GM19324 (cell line): ENCODE data around the gene SYTL2.
"Not testable (repeated sequence)": the region's sequence is repeated elsewhere in the genome, so short reads cannot be mapped to it uniquely, and the experiment has no call there.

Experiments used
- ATAC-seq: cut with Tn5 transposase; IDR thresholded peaks from one replicate; pipeline ENCODE4 v1.9.1; 2021; ENCODE audit warnings: mild to moderate bottlenecking, moderate library complexity; ENCODE audit not compliant: unreplicated experiment, low FRiP score

The SYTL2 gene

GRCh38 chr11:85699957-85700741 lies 110.8 kb downstream of the SYTL2 start:
- peak; percentile 81 for ATAC-seq

GRCh38 chr11:85698195-85698594 lies 112.7 kb downstream of the SYTL2 start:
- ATAC-seq = no peak

GRCh38 chr11:85697747-85698146 lies 113.2 kb downstream of the SYTL2 start:
- ATAC-seq = no peak

- no peak for ATAC-seq
Measured at GRCh38 chr11:85695546-85695945, 115.4 kb downstream of the SYTL2 start.

- ATAC-seq = no peak
Measured at GRCh38 chr11:85694385-85694980, 116.5 kb downstream of the SYTL2 start.

- no peak for ATAC-seq
Measured at GRCh38 chr11:85685820-85686459, 125.0 kb downstream of the SYTL2 start, which contains the start of gene CCDC89. Gene CCDC89, minus strand, starts transcription at chr11:85686195. Its CDS starts 65 bp downstream, at chr11:85686130.

- no peak for ATAC-seq
Measured at GRCh38 chr11:85685125-85685819, 125.7 kb downstream of the SYTL2 start.

GRCh38 chr11:85682330-85683305 lies 128.3 kb downstream of the SYTL2 start:
- ATAC-seq = peak; percentile 67

GRCh38 chr11:85680897-85681296 lies 130.0 kb downstream of the SYTL2 start:
- ATAC-seq = no peak

- no peak for ATAC-seq
Measured at GRCh38 chr11:85679576-85679975, 131.4 kb downstream of the SYTL2 start.

GRCh38 chr11:85673393-85673792 lies 137.5 kb downstream of the SYTL2 start:
- ATAC-seq = no peak

GRCh38 chr11:85672105-85672902 lies 138.6 kb downstream of the SYTL2 start:
- ATAC-seq = no peak

GRCh38 chr11:85670949-85671663 lies 139.8 kb downstream of the SYTL2 start:
- ATAC-seq = not testable (repeated sequence)

GRCh38 chr11:85668157-85668556 lies 142.8 kb downstream of the SYTL2 start:
- ATAC-seq = no peak

GRCh38 chr11:85666687-85667086 lies 144.3 kb downstream of the SYTL2 start:
- ATAC-seq = no peak

- ATAC-seq = no peak
Measured at GRCh38 chr11:85665733-85666132, 145.2 kb downstream of the SYTL2 start.

- ATAC-seq = peak; percentile 90
Measured at GRCh38 chr11:85664615-85665481, 146.1 kb downstream of the SYTL2 start, which contains the start of gene CREBZF. Gene CREBZF, minus strand, starts transcription at chr11:85665129. Its CDS starts 254 bp downstream, at chr11:85664875.
